Activated CD4-positive, alpha-beta T cell treated with anti-CD3 and anti-CD28 coated beads for 36 hours (primary cell): Measurements from ENCODE around the gene NID2. TPM values are rescaled to one million over a fixed set of nuclear protein-coding genes. Genes with fewer than 3 reads are reported as not detected.

Experiments
- ATAC-seq: fragments of 200-7000 bp; cut with Tn5 transposase; one replicate; pipeline ENCODE4 v1.10.0; 2021; ENCODE audit warnings: mild to moderate bottlenecking, moderate library complexity
- CTCF ChIA-PET: fragments of 350-600 bp; sonication (Branson Sonifier 250); formaldehyde crosslinking; loops from one replicate; lab custom pipeline; 2021; ENCODE audit warnings: antibody characterized with exemption; lab: Charles Lee
- POLR2A ChIA-PET: fragments of 350-600 bp; sonication (Branson Sonifier 250); formaldehyde crosslinking; loops from one replicate; lab custom pipeline; 2021; ENCODE audit warnings: antibody characterized with exemption, inconsistent platforms; lab: Charles Lee
- DNase-seq: peaks from one replicate; pipeline ENCODE4 v3.0.0-alpha.2; 2020
- H3K27ac Mint-ChIP-seq: one replicate; pipeline ENCODE4 v1.8.0; 2021; ENCODE audit warnings: mixed read lengths
- H3K27me3 Mint-ChIP-seq: one replicate; pipeline ENCODE4 v1.8.0; 2021; ENCODE audit warnings: mixed read lengths
- H3K36me3 Mint-ChIP-seq: one replicate; pipeline ENCODE4 v1.8.0; 2021; ENCODE audit warnings: low read depth, mixed read lengths
- H3K4me1 Mint-ChIP-seq: one replicate; pipeline ENCODE4 v1.8.0; 2021; ENCODE audit warnings: mixed read lengths
- H3K4me3 Mint-ChIP-seq: one replicate; pipeline ENCODE4 v1.8.0; 2021; ENCODE audit warnings: mild to moderate bottlenecking, moderate library complexity, mixed read lengths
- H3K9me3 Mint-ChIP-seq: one replicate; pipeline ENCODE4 v1.8.0; 2021; ENCODE audit warnings: low read depth, mixed read lengths
- intact Hi-C, 2 experiments: fragments of 100-400 bp; cut with DNase I in 1 of 2; cut with micrococcal nuclease in 1 of 2; formaldehyde crosslinking; loops; one replicate each; pipeline versions ENCODE4 v1.14.2 to v1.15.1; 2022 to 2024; cut with DNase I, micrococcal nuclease
- total RNA-seq, 2 experiments: library from RNA; stranded (reverse); gene quantifications; one replicate each; pipeline ENCODE4 v1.2.3, GENCODE V29; 2021

The NID2 gene
- total RNA-seq, 2 experiments from 2014 or later = not detected

DNA sequence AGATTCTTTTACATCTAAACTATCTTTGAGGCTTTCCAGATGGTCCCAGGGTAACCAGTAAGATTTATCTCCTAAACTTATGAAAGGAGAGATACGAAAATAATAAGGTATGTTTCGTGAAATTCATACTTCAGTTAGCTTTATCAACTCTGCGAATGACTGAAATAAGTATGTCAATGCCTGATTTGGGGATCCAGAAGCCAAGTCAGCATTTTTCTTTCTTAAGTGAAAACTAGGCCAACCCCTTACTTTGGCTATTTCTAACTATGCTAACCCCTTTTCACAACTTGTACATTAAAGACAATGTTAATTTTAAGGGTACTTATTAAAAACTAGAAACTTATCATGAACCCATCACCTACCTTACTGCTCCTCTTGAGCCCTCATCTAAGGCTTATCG lies 26.9 kb upstream of the NID2 start:
- H3K27me3 Mint-ChIP-seq = peaks cover 5% of the 10 kb centered on the region
- no peaks in the 10 kb centered on the region for H3K9me3 Mint-ChIP-seq
- ATAC-seq (no peak), DNase-seq (no peak)
- ChIA-PET POLR2A (no interaction called here), CTCF (no interaction called here)
- no peak overlapping the region for H3K27ac Mint-ChIP-seq
- H3K4me1 Mint-ChIP-seq = no peaks in the 10 kb centered on the region
- intact Hi-C loops = no loop called here
- no peaks in the 10 kb centered on the region for H3K36me3 Mint-ChIP-seq
- no peak overlapping the region for H3K4me3 Mint-ChIP-seq

DNA sequence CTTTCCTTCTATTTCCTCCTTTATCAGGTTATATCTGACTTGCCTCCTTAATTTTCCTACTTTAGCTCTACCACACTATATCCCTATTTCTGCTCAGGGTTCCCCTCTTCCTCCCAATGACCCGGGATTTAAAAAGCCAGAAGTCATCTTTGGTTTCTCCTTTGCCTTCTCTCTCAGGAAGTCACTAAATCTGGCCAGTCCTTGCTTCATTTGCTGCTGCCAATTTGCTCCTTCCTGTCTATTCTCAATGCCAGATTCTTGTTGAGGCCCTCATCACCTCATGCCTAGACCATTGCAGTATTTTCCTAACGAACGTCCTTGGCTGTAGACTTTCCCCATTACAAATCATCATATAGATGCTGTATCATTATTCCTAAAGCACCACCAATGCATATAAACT lies 26.5 kb upstream of the NID2 start:
- intact Hi-C loops = no loop called here
- ATAC-seq (no peak), DNase-seq (no peak)
- Mint-ChIP-seq H3K27ac (no peak overlapping the region), H3K4me1 (no peaks in the 10 kb centered on the region), H3K36me3 (no peaks in the 10 kb centered on the region), H3K4me3 (no peak overlapping the region), H3K9me3 (no peaks in the 10 kb centered on the region), H3K27me3 (peaks cover 6% of the 10 kb centered on the region)
- CTCF ChIA-PET = no interaction called here
- POLR2A ChIA-PET = no interaction called here

DNA sequence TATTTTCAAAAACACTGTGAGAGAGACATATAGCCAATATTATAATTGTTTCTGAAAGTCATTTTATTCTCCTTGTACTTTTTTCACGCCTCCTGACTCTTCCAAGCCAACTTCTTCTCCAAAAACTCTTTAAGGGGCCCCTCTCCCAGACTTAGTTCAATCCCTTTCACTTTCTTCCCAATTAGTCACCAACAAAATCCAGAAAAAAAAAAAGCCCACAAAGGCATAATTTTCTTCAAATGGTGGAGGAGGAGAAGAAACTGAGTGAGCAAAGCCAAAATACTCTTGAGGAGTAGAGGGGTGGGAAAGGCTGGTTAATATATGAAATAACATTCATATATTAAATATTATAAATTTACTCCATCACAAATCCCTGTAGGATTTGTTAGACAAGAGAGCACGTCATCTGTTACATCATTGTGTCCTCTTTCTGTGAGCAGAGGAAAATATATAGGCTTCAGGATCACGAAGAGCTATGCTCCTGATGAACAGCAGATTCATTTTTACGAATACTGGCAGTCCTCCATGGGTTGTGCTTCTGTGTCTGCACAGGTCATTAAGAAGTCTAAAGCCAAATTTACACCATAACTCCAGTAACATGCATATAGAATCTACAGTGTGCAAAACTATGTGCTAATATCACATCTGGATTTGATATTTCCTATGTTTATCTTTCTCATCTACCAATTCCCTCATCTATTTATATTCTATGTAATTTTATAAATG lies 25.9 kb upstream of the NID2 start:
- Mint-ChIP-seq H3K4me3 (no peak overlapping the region), H3K4me1 (no peaks in the 10 kb centered on the region), H3K36me3 (no peaks in the 10 kb centered on the region), H3K27me3 (peaks cover 6% of the 10 kb centered on the region), H3K27ac (no peak overlapping the region), H3K9me3 (no peaks in the 10 kb centered on the region)
- no peak for ATAC-seq
- ChIA-PET POLR2A (no interaction called here), CTCF (no interaction called here)
- DNase-seq = no peak
- intact Hi-C loops = no loop called here

DNA sequence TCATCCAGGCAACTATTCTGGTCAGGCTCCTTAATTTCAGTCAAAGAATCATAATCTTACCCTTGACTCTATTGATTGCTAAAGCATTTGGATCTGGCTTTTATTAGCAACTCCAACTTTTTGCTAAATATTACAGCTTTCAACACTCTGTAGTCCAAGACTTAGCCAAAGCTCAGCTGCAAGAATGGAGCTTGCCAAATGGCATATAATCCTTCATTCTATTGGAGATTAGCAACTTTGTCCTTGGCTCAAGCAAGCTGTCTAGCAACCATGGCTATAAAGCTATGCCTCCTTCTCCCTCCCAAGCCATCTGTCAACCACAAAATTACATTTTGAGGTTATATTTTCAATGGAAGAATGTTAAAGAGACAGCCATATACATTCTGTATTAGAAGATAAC lies 23.1 kb upstream of the NID2 start:
- DNase-seq = no peak
- H3K4me1 Mint-ChIP-seq = no peaks in the 10 kb centered on the region
- POLR2A ChIA-PET = no interaction called here
- no peak overlapping the region for H3K4me3 Mint-ChIP-seq
- intact Hi-C loops = no loop called here
- H3K9me3 Mint-ChIP-seq = no peaks in the 10 kb centered on the region
- peaks cover 6% of the 10 kb centered on the region for H3K27me3 Mint-ChIP-seq
- H3K36me3 Mint-ChIP-seq = no peaks in the 10 kb centered on the region
- no peak overlapping the region for H3K27ac Mint-ChIP-seq
- CTCF ChIA-PET = no interaction called here
- ATAC-seq = no peak

DNA sequence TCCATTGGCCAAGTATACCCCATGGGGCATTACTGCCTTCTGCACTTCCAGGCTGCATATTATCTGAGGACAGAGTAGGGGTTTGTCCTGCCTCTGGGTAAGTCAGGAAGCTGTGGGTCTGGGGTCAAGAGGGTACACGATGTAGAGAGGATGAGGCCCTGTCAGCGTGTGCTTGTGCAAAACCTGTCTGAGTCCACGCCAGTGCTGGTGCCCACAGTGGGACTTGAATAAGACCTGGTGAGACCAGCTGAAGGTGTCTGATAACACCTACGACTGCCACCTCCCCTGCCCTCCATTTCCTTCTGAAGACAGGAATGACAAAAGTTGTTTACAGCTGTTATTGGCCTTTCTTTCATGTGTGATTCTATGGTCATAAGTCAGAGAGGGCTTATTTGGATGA lies 22.1 kb upstream of the NID2 start:
- Mint-ChIP-seq H3K4me1 (no peaks in the 10 kb centered on the region), H3K36me3 (no peaks in the 10 kb centered on the region), H3K27ac (no peak overlapping the region), H3K9me3 (no peaks in the 10 kb centered on the region), H3K4me3 (no peak overlapping the region), H3K27me3 (peaks cover 6% of the 10 kb centered on the region)
- ChIA-PET CTCF (no interaction called here), POLR2A (no interaction called here)
- no peak for DNase-seq
- intact Hi-C loops = no loop called here
- ATAC-seq = no peak

DNA sequence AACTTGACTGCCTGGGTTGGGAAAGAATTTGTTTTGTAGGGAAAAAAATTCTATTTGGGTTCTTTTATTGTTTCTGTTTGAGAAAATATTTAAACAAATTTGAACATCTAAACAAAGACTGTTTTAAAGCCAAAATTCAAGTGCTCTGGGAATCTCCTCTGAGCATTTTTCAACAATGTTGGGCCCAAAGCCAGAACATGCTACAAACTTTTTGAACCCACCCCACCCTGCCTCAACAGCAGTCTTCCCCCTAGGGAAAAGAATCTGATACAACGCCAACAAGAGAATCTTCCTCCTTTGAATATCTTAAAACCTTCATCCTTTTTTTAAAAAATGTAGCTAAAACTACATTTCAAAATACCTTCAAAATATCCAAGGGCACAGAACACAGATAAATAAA lies 20.4 kb upstream of the NID2 start:
- intact Hi-C loops = no loop called here
- no peaks in the 10 kb centered on the region for H3K36me3 Mint-ChIP-seq
- H3K27me3 Mint-ChIP-seq = peaks cover 10% of the 10 kb centered on the region
- CTCF ChIA-PET = interaction anchor here (0.7 kb wide), 1 partner anchor 134 kb away, joined by 3 read pairs; no protein-coding TSS in a partner anchor
- H3K9me3 Mint-ChIP-seq = peaks cover 2% of the 10 kb centered on the region
- H3K27ac Mint-ChIP-seq = no peak overlapping the region
- DNase-seq (no peak), ATAC-seq (no peak)
- no peaks in the 10 kb centered on the region for H3K4me1 Mint-ChIP-seq
- no peak overlapping the region for H3K4me3 Mint-ChIP-seq
- POLR2A ChIA-PET = no interaction called here

DNA sequence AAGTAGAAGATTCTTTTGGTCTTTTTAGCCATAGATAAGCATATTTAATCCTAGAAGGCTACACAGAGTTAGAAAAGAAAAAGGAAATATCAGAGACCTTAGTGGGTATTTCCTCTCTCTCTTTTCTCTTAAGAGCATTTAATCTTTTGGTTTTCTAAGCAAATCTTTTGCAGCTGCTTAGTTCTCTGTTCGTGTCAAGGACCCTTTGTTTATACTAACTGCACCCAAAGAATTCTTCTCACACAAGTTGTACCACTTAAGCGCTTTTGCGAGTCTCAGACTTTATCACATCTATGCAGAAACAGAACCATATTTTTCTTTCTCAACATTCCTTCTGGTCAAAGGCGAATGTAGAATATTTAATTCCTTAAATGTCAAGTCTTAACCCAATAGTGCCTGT lies 17.9 kb upstream of the NID2 start:
- Mint-ChIP-seq H3K4me1 (no peaks in the 10 kb centered on the region), H3K36me3 (no peaks in the 10 kb centered on the region), H3K4me3 (no peak overlapping the region), H3K9me3 (peaks cover 2% of the 10 kb centered on the region), H3K27me3 (peaks cover 13% of the 10 kb centered on the region), H3K27ac (no peak overlapping the region)
- CTCF ChIA-PET = no interaction called here
- intact Hi-C loops = no loop called here
- no peak for DNase-seq
- POLR2A ChIA-PET = no interaction called here
- no peak for ATAC-seq

DNA sequence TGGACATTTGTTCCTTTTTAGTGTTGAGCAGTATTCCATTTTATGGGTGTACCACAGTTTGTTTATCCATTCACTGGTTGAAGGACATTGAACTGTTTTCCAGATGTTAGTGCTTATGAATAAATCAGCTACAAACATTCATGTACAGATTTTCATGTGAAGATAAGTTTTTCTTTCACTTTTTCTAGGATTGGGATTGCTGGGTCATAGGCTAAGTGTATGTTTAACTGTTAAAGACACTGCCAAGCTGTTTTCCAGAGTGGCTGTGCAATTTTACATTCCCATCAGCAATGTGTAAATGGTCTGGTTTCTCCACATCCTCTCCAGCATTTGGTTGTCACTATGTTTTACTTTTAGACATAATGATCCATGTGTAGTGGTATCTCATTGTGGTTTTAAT lies 14.0 kb upstream of the NID2 start:
- no peaks in the 10 kb centered on the region for H3K36me3 Mint-ChIP-seq
- peaks cover 14% of the 10 kb centered on the region for H3K27me3 Mint-ChIP-seq
- ChIA-PET POLR2A (no interaction called here), CTCF (no interaction called here)
- H3K27ac Mint-ChIP-seq = no peak overlapping the region
- H3K9me3 Mint-ChIP-seq = peaks cover 2% of the 10 kb centered on the region
- intact Hi-C loops = no loop called here
- no peak for DNase-seq
- ATAC-seq = no peak
- no peak overlapping the region for H3K4me3 Mint-ChIP-seq
- no peaks in the 10 kb centered on the region for H3K4me1 Mint-ChIP-seq

DNA sequence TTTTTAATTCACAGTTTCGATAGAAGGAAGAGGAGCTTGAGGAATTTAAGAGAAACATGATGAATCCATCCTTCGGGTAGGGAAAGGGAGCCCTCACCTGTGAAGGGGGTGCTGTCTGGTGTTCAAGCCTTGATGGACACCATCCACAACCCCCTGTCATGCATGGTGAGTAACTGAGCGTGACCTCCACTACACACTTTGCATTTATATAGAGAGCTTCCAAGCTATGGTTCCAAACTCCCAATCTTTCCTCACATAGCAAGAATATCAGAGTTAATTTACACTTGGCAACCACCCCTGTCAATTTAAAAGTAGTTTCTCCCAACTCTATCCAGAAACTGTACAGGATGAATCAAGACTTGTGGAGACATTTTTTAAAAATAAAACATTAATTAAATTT lies 13.1 kb upstream of the NID2 start:
- Mint-ChIP-seq H3K36me3 (no peaks in the 10 kb centered on the region), H3K4me1 (no peaks in the 10 kb centered on the region), H3K9me3 (peaks cover 2% of the 10 kb centered on the region), H3K4me3 (no peak overlapping the region), H3K27ac (no peak overlapping the region), H3K27me3 (peaks cover 14% of the 10 kb centered on the region)
- ChIA-PET POLR2A (no interaction called here), CTCF (interaction anchor here (0.6 kb wide), 2 partner anchors 121 to 292 kb away, joined by 3 read pairs; no protein-coding TSS in a partner anchor)
- no peak for ATAC-seq
- no peak for DNase-seq
- intact Hi-C loops = no loop called here

DNA sequence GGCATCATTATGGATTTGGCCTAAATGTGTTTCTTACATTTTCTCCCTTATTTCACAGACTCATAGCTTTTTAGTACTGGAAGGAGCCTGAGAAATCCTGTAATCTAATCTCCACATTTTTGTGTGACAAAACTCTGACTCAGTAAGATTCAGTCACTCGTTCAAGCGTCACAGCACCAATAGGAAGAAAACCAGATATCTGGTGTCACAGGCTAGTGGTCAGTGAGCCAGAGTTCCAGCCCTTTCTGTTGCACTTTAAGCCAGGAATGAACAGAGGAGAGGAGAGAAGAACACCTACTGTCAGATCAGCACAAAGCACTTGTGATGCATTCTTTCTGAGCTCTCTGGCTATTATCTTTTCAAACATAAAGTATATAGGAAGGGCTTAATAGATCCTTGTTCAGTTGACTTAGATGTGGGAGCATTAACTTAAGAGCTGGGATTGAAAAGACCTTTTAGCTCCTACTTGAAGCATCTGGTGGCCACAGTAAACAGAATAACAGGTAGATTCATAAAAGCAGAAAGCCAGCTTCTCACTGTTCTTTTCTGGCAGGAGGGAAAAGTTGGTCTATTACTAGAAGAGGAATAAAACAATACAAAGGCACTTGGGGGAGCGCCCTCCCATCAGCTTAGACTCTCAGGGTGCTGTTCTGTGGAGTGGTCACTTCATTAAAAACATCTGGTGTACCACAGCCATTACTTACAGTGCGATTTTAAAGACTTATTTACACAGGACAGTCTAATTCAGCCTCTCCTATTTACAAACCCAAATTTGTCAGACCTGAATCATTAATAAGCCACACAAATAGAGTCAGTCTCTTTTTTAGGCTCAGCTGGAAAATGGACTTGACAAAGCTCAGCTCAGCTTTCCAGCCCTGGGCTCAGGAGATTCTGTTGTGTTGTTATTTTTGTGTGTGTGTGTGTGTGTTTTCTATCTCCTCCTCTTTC lies 12.2 kb upstream of the NID2 start:
- intact Hi-C loops = no loop called here
- ATAC-seq (no peak), DNase-seq (no peak)
- H3K4me1 Mint-ChIP-seq = no peaks in the 10 kb centered on the region
- peaks cover 18% of the 10 kb centered on the region for H3K27me3 Mint-ChIP-seq
- POLR2A ChIA-PET = no interaction called here
- H3K4me3 Mint-ChIP-seq = no peak overlapping the region
- CTCF ChIA-PET = interaction anchor here (0.5 to 0.7 kb wide), 3 partner anchors 9 to 122 kb away, joined by 3 read pairs; no protein-coding TSS in a partner anchor
- no peak overlapping the region for H3K27ac Mint-ChIP-seq
- H3K9me3 Mint-ChIP-seq = peaks cover 2% of the 10 kb centered on the region
- H3K36me3 Mint-ChIP-seq = no peaks in the 10 kb centered on the region

DNA sequence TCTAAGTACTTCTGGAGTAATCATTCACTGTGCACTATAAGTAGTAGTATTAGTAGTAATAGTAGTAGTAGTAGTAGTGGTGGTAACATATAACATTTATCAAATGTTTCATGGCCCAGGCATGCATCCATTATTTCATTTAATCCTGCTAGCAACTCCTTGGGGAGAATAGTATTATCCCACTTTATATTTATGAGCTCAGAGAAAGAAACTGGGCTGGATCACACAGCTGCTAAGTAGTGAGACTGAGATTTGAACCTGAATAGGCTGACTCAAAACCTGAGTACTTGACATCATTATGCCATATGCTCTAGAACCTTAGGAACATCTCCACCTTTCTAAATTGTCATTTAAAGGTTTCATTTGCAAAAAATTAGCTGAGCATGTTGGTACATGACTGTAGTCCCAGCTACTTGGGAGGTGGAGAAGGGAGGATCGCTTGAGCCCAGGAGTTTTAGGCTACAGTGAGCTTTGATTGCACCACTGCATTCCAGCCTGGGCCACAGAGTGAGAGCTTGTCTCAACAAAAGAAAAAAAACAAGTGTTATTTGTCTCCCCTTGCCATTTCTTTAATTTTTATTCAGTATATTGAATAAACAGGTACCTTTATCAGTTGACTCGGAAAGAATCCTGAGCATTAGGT lies 11.4 kb upstream of the NID2 start:
- ChIA-PET POLR2A (no interaction called here), CTCF (interaction anchor here (0.5 to 0.7 kb wide), 2 partner anchors 8 to 33 kb away, joined by 3 read pairs; no protein-coding TSS in a partner anchor)
- Mint-ChIP-seq H3K27ac (no peak overlapping the region), H3K4me1 (no peaks in the 10 kb centered on the region), H3K9me3 (peaks cover 2% of the 10 kb centered on the region), H3K27me3 (peaks cover 18% of the 10 kb centered on the region), H3K4me3 (no peak overlapping the region), H3K36me3 (no peaks in the 10 kb centered on the region)
- ATAC-seq = no peak
- intact Hi-C loops = no loop called here
- DNase-seq = no peak
